HG03095 (cell line): Measurements from ENCODE around the gene GPR152.

ENCODE experiments used
- ATAC-seq: cut with Tn5 transposase; IDR thresholded peaks from one replicate; pipeline ENCODE4 v1.9.1; 2021; ENCODE audit warnings: moderate library complexity; ENCODE audit not compliant: unreplicated experiment

Gene GPR152, protein sequence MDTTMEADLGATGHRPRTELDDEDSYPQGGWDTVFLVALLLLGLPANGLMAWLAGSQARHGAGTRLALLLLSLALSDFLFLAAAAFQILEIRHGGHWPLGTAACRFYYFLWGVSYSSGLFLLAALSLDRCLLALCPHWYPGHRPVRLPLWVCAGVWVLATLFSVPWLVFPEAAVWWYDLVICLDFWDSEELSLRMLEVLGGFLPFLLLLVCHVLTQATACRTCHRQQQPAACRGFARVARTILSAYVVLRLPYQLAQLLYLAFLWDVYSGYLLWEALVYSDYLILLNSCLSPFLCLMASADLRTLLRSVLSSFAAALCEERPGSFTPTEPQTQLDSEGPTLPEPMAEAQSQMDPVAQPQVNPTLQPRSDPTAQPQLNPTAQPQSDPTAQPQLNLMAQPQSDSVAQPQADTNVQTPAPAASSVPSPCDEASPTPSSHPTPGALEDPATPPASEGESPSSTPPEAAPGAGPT

DNA sequence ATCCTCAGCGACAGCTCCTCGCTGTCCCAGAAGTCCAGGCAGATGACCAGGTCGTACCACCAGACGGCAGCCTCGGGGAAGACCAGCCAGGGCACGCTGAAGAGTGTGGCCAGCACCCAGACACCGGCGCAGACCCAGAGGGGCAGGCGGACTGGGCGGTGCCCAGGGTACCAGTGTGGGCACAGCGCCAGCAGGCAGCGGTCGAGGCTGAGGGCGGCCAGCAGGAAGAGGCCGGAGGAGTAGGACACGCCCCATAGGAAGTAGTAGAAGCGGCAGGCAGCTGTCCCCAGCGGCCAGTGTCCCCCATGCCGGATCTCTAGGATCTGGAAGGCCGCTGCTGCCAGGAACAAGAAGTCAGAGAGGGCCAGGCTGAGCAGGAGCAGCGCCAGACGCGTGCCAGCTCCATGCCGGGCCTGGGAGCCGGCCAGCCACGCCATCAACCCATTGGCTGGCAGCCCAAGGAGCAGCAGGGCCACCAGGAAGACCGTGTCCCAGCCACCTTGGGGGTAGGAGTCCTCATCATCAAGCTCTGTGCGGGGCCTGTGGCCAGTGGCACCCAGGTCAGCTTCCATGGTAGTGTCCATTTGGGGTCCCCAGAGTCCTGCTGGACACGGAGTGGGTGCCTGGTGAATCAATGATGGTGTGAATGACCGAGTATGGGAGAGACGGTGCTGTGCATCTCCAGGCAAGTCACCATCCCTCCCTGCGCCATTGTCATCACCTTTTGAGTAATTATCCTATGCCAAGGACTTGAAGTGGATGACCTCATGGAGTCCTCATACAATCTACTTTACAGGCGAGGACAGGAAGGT, at the start of gene GPR152:
GPR152 (minus strand) TSS at position 589 of the 812 bp plus-strand sequence; CDS start at position 584, 5 bp downstream.
- no peak for ATAC-seq

DNA sequence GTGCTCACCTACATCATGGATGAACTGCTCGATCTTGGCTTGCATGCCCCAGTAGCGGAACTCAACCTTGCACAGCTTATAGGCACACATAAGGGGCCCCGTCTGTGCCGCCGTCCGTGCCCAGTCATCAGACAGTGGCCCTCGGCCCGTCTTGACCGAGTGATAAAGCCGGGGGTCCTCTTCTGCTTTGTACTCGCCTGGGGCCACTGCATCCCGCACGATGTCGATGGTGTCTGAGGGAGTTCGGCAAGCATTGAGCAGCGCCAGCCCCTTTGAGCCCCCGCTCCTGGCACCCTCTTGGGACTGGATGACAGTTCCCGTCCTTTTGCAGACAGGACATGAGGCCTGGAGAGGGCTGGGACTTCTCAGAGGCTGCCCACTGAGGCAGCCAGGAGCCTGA, 49.3 kb upstream of the GPR152 start:
- no peak for ATAC-seq

DNA sequence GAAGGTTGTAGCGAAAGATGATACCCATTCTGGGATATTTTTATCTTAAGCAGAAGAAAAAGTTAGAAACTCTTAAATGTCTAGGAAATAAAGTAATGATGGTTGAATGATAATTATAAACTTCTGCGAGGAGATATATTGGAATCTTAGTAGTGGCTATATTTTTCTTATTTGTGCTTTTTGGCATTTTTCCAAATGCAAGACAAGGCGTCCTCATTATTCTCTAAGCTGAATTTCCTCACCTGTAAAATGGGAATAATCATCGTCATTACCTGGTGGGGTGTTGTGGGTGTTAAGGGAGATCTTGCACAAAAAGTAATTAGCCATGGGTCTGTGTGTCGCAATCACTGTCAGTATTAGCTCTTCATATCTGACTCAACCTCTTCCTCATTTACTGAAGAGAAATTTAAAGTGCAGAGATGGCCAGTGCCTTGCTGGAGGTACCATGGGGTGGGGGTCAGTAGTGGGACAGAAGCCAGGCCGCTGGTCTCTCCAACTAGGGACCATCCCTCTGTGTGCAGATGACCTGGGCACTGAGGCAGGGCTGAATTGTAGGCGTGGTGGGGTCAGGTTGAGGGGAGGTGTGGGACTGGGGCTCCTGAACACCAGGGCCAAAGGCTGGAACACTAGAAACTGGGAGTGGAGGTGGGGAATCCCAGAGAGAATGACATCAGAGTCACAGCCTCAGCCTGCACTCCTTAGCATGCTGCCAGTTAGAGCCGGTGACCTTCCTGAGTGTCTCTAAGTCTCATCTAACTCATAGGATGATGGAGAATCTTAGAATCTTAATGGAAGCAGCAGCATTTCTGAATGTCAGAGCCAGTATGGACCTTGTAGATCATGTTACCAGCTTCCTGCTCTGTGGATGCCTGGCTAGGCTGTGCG, 48.5 kb upstream of the GPR152 start:
- no peak for ATAC-seq

DNA sequence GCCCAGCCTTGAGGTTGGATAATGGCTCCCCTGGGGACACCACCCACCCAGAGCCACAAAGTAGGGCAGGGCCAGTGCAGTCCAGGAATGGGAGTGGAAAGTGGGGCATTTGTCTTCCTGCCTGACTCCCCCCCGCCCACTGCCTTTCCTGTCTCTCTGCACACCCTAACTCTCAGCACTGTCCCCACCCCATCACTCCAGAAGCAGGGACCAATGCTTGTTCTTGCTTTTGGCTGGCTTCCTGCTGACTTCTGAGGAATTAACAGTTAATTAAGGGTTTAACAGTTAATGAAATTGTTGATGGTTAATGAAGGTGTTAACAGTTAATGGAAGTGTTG, 47.9 kb upstream of the GPR152 start:
- no peak for ATAC-seq

DNA sequence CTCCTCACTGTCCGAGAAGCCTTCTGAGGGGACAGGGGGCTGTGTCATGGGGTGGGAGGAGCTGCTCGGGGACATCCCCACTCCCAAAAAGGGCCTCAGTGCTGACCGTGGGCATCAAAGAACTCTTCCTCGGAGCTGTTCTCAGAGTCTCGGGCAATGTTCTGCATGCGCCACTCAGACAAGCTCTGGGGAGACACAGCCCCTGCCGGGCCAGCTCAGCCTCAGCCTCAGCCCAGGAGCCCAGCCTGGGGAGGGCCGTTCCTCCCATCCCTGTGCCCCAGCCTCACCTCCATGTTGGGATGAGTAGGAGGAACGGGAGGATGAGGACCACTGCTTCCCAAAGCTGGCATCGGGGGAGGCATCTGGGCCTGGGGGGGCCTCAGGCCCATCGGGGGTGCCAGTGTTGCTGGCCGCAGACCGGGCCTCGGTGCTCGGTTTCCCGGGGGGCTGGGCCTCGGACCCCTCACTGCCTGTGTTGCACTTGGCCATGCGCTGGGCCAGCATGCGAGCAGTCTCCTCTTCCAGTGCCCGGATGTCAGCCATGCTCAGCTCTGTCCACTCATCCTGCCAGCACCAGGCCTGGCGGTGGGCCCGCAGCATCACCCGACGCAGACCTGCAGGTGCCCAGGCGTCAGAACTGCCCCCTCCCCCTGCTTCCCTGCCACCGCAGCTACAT, 47.4 kb upstream of the GPR152 start:
- no peak for ATAC-seq

DNA sequence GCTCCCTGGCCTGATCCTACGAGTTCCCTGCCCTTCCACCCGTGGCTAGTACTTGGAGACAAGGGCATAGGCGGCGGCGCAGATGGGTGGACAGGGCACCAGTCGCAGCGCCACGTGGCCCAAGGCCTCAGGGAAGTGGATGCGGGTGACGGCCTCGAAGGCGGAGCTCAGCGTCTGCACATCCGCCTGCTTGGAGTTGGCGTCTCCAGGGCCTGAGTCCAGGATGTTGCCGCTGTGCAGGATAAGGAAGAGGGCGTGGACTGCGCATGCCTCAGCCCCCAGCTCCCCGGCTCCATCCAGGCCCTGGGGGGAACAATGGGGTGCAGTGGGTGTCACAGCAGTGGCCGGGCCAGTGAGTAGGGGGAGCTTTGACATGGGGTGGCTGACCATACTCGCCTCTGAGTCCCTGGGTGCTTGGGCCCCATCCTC, 46.0 kb upstream of the GPR152 start:
- no peak for ATAC-seq

DNA sequence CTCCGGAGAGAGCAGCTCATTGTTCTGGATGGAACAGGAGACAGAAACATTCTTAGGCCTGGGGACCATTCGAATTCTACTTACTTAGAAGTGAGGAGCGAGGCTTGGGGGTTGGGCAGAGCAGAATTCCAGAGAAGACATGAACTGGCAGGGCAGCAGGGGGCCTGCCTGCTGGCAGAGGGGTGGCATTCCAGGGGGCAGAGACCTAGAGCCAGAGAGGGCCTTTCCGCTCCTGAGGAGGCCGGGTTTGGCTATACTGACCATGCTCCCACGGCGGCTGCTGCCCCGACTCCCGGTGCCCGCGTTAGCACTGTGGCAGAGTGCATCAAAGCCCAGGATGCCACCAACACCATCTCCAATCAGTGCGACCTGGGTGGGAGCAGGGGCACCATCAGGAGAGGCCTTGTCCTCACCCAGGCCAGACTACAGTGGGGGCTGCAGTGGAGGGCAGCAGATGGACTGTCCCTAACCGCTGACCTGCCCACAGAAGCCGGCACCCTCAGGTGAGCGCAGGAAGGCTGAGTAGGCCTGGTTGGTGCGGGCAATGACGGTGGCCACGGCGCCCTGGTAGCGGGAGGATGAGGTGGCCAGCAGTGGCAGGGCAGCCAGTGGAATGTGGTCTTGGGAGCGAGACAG, 45.2 kb upstream of the GPR152 start:
- no peak for ATAC-seq

DNA sequence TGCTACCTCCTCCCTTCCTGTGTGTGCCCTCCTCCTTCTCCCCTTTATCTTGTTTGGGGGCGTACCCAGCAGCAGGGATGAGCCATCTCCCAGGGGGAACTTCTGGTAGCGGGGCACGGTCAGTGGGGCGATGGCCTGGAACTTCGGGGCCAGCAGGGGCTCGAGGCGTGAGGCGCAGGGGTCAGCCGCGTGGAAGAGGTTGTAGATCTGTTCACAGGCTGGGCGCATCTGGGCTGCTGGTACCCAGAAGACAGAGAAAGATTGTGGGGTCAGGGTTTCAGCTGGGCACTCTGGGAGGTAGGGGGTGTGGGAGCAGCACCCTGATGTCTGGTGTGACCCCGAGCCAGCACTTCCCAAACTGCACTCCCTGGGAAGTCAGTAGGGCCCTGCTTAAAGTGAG, 43.6 kb upstream of the GPR152 start:
- no peak for ATAC-seq

DNA sequence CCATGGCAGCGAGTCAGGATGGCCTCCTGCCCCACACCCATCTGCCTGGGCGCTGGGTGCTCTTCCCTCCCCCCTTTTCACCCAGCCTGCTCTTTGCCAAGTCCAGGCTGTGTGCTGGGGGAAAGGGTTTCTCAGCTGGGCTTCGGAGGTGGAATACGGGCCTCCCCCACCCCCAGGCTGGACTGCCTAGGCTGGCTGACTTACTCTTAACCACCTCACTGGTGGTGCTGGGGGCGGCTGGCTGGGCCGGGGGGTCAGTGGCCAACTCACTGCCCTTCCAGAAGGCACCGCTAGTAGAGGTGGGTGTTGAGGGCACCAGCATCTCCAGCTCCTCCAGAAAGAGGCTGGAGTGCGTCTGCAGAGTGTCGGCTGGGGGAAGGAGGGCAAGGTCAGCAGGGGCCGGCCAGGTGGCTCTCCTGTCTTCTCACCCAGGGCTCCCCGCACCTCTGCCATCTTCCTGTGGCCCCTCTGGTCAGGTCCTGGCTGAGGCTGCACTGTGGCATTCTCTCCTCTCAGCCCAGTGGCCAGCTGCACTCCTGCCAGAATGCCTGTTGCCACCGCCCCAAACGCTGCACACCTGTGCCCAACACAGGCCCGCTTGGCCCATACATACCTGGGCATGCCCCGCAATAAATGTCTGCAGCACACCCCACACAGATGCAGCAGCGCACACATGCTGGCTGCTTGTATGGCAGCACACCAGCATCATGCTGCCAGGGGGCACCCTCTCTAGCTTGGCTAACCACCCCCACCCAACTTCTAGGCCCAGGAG, 42.9 kb upstream of the GPR152 start:
- no peak for ATAC-seq

DNA sequence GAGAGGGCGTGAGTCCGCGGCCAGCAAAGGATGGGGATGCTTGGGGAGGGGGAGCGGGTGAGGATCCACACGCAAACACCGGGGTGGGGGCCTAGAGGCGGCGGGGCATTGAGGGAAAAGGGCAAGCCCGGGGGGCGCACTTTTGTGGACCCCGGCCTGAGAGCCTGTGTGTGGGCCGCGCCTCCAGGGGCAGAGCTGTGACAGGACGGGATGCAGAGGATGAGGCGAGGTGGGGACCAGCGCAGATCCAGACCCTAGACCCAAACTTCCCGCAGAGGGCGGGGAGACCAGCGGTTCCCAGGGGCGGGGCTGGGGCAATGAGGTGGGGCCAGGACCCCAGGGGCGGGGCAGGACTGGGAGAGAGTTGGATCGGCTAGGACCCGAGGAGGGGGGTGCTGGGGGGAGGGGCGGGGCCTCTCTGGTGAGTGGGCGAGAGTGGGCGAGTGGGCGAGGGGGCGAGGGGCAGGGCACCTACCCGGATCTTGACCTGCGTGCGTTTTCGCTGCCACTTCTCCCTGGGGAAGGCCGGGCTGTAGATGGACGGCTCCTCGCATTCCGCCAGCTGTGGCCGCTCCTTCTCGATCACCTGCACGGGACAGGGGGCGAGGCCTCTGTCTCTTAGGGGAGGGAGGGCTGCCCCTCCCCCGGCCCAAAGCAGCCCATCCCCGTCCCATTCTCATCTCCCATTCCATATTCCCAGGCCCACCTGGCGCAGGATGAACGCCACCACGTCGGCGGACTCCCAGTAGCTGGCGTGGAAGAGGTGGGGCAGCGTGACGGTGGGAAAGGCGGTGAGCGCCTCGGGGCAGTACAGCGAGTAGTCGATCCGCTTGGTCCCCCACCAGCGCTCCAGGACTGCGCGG, 42.1 kb upstream of the GPR152 start:
- ATAC-seq: no peak

DNA sequence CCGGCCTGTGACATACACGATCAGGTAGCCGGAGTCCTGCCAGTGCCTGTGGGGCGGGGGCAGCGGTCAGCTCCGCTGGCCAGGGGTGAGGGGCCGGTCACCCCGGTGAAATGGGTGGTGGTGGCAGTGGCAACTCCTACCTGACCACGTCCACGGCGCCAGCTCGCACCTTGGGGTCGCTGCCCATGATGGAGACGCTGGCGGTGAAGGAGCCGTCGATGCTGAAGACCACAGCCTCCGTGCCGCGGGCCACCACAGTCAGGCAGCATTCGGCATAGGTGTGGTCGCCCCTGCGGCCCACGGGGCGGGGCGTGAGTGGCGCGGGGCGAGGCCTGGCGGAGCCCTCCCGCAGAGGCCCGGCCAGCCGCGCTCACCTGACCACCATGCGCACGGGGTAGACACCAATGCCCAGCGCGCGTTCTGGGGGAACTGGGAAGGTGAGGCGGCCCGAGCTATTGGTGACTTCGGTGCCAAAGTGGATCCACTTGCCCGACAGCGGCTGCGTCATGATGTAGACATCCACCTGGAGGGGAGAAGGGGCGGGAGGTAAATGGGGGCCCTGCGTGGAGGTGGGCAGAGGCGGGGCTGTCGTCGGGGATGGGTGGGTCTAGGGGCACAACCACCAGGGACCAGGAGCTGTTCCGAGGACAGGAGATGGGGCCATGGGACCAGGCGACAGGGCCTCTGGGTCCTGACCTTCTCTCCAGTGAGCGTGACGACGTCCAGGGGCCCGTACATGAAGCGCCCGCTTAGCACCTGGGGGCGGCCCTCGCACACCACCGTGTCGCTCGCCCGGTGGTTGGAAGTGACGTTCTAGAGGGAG, 41.2 kb upstream of the GPR152 start:
- ATAC-seq: no peak

DNA sequence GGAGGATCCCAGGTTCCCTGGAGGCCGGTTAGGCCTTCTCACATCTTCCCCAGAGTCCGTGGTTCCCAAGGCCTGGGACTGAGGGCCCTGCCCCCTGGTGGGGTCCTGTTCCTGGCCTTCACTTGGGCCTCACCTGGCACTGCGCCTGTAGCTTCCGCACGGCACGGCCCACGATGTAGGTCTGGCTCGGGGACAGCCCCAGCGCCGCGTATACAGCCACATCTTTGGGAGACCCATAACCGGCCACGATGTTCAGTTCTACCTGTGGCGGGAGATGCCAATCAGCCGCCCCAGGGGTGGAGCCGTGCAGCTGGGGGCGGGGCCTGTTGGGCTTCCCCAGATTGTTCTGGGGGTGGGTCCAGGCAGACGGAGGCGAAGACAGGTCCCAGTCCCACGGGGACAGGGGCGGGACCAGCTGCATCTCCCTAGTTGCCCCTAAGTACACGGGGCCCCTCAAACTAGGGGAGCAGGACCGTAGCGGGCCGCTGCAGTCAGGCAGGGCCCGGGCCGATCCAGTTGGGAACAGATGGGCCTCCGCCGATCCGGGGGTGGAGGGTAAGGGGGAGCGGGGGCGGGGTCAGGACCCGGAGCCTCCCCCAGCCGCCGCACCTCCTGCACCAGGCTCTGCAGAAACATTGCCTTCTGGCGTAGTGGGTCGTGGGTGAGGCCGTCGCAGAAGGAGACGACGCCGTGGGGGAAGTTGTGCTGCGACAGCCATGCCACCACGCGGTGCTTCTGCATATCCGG, 40.4 kb upstream of the GPR152 start:
- no peak for ATAC-seq

DNA sequence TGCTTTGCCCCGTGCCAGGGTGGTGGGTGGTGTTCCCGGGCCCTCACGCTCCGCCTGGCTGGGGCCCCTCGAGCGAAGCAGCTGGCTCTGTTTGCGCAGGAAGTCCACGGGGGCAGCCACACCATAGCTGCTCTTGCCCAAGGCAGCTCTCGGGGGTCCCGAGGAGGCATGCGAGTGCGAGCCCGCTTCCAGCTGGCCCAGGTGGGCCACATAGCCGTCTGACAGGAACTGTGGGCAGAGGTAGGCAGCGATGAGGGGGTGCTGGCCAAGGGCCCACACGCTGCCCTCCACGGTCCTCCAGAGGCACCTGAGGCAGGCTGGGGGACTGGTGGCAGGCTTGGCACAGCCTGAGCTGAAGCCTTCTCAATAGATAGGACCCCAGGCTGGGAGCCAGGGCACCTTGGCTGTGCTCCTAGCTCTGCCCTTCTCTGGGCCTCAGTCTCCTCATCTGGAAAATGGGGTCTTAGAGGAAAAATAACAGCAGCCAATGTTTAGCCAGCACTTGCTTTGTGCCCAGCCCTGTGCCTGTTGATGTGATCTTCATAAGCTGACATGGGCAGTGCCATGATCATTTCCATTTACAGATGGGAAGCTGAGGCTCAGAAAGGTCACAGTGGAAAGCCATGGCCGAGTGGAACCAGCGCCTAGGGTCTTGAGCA, 39.7 kb upstream of the GPR152 start:
- ATAC-seq: no peak

DNA sequence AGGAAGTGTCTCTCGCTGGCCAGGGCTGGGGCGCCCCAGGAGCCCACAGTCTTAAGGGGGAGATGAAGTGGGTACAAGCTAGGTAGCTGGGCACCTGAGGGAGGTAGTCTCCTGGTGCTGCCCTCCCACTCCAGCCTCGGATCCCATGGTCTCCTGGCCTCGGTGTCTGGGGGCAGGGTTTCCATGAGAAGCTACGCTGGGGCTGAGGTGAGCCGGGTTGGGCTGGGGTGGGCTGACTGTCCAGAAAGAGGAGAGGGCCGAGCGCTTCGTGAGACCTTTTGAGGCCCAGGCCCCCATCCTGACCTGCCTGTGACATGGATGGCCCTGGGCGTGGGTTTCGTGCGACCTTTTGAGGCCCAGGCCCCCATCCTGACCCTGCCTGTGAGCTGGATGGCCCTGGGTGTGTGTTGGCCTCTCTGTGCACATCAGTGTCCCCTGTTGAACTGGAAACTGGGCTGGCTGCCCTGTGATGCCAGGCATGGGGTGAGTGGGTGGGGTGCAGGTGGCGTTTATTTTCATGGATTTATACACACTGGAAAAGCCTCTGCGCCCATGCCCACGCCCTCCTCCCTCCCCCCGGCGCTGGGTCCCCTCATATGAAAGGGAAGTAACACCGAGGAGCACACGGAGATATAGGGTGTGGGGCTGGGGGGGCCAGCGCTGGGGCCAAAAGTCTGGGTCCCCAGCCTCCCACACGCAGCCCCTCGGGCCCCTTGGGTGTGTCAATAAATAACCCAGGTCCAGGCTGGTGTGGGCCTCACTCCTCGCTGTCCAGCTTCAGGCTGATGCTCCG, 38.9 kb upstream of the GPR152 start:
- ATAC-seq: no peak

DNA sequence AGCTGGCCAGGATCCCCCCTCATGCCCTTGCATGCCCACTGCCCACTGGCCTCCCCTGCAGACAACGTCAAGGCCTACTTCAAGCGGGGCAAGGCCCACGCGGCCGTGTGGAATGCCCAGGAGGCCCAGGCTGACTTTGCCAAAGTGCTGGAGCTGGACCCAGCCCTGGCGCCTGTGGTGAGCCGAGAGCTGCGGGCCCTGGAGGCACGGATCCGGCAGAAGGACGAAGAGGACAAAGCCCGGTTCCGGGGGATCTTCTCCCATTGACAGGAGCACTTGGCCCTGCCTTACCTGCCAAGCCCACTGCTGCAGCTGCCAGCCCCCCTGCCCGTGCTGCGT, 38.2 kb upstream of the GPR152 start:
- no peak for ATAC-seq
